ENCODE data around the gene NEU2.
"Not testable (repeated sequence)": the region's sequence is repeated elsewhere in the genome, so short reads cannot be mapped to it uniquely, and the experiment has no call there.

The NEU2 gene

GRCh38 chr2:233064530-233065199, 32.2 kb downstream of the NEU2 start:
- WGBS: 88% methylated on average over 15 of the region's 16 CpGs
- H2BK15ac ChIP-seq (ENCODE audit: low read depth, poor library complexity, severe bottlenecking): no peak overlapping the region
- no peak overlapping the region for H2BK5ac ChIP-seq (ENCODE audit: low read depth, low read length, poor library complexity, severe bottlenecking)
- H3K79me1 ChIP-seq (replicated peaks; ENCODE audit: low read length, poor library complexity, severe bottlenecking): no peaks in the 10 kb centered on the region
- H4K91ac ChIP-seq (ENCODE audit: low read length): no peak overlapping the region
- H3K4me2 ChIP-seq (ENCODE audit: low read length, poor library complexity, severe bottlenecking): no peak overlapping the region
- H3K9me3 ChIP-seq (ENCODE audit: control insufficient read depth, low read length): no peaks in the 10 kb centered on the region
- no peak overlapping the region for H2BK12ac ChIP-seq (ENCODE audit: low read length in 2 of 2)
- H3K18ac ChIP-seq (ENCODE audit: low read depth in 1 of 2, low read length in 2 of 2): no peak overlapping the region
- no peak overlapping the region for H2AFZ ChIP-seq (ENCODE audit: low read depth, low read length)
- H3K36me3 ChIP-seq (ENCODE audit: control insufficient read depth in 1 of 2, insufficient read depth in 2 of 2, low read depth in 1 of 2, low read length in 2 of 2): no peaks in the 10 kb centered on the region
- H2BK120ac ChIP-seq (ENCODE audit: low read depth, low read length): no peak overlapping the region
- no peak overlapping the region for H3K9ac ChIP-seq (ENCODE audit: low read length)
- DNase-seq: no peak
- no peak overlapping the region for H3K4me3 ChIP-seq (ENCODE audit: insufficient read depth in 1 of 2, low read depth in 1 of 2, low read length in 2 of 2)
- no peak overlapping the region for H3K27ac ChIP-seq (ENCODE audit: low read length, poor library complexity, severe bottlenecking)
- peaks cover 4% of the 10 kb centered on the region for H3K4me1 ChIP-seq (ENCODE audit: control insufficient read depth, insufficient read depth, low read depth, low read length)
- peaks cover 6 to 21% of the 10 kb centered on the region in 2 experiments for H3K27me3 ChIP-seq (ENCODE audit: control insufficient read depth in 1 of 2, insufficient read depth in 1 of 2, low read length in 2 of 2)
- H3K4ac ChIP-seq (ENCODE audit: low read depth in 1 of 2, low read length in 2 of 2): no peak overlapping the region
- H3K23ac ChIP-seq (ENCODE audit: low read length in 2 of 2): no peak overlapping the region
- no peak overlapping the region for H4K8ac ChIP-seq (ENCODE audit: low read length)
- H3K14ac ChIP-seq (ENCODE audit: low read length in 2 of 2): no peak overlapping the region
- H2AK5ac ChIP-seq (ENCODE audit: low read length, severe bottlenecking): no peak overlapping the region

GRCh38 chr2:233065200-233065589, 32.7 kb downstream of the NEU2 start:
- not testable (repeated sequence) for H3K9ac ChIP-seq (ENCODE audit: low read length); H4K91ac ChIP-seq (ENCODE audit: low read length); H3K79me1 ChIP-seq (replicated peaks; ENCODE audit: low read length, poor library complexity, severe bottlenecking); H2BK12ac ChIP-seq (ENCODE audit: low read length in 2 of 2); H2BK15ac ChIP-seq (ENCODE audit: low read depth, poor library complexity, severe bottlenecking); H3K23ac ChIP-seq (ENCODE audit: low read length in 2 of 2); H2BK5ac ChIP-seq (ENCODE audit: low read depth, low read length, poor library complexity, severe bottlenecking); H2AFZ ChIP-seq (ENCODE audit: low read depth, low read length); H3K4ac ChIP-seq (ENCODE audit: low read depth in 1 of 2, low read length in 2 of 2); H3K27ac ChIP-seq (ENCODE audit: low read length, poor library complexity, severe bottlenecking); H3K36me3 ChIP-seq (ENCODE audit: control insufficient read depth in 1 of 2, insufficient read depth in 2 of 2, low read depth in 1 of 2, low read length in 2 of 2); H3K9me3 ChIP-seq (ENCODE audit: control insufficient read depth, low read length); H3K14ac ChIP-seq (ENCODE audit: low read length in 2 of 2); H2BK120ac ChIP-seq (ENCODE audit: low read depth, low read length); H3K4me1 ChIP-seq (ENCODE audit: control insufficient read depth, insufficient read depth, low read depth, low read length); H2AK5ac ChIP-seq (ENCODE audit: low read length, severe bottlenecking); DNase-seq; H3K18ac ChIP-seq (ENCODE audit: low read depth in 1 of 2, low read length in 2 of 2); H4K8ac ChIP-seq (ENCODE audit: low read length); H3K4me2 ChIP-seq (ENCODE audit: low read length, poor library complexity, severe bottlenecking); H3K4me3 ChIP-seq (ENCODE audit: insufficient read depth in 1 of 2, low read depth in 1 of 2, low read length in 2 of 2)
- H3K27me3 ChIP-seq (ENCODE audit: control insufficient read depth in 1 of 2, insufficient read depth in 1 of 2, low read length in 2 of 2): peaks cover 6 to 24% of the 10 kb centered on the region in 2 experiments
- 92% methylated on average over 4 of the region's 4 CpGs for WGBS

- no peak for DNase-seq
- Histone ChIP-seq H3K4ac (ENCODE audit: low read depth in 1 of 2, low read length in 2 of 2) (no peak overlapping the region), H2BK15ac (ENCODE audit: low read depth, poor library complexity, severe bottlenecking) (no peak overlapping the region), H3K9me3 (ENCODE audit: control insufficient read depth, low read length) (no peaks in the 10 kb centered on the region), H2BK120ac (ENCODE audit: low read depth, low read length) (no peak overlapping the region), H4K91ac (ENCODE audit: low read length) (no peak overlapping the region), H3K4me1 (ENCODE audit: control insufficient read depth, insufficient read depth, low read depth, low read length) (peaks cover 4% of the 10 kb centered on the region), H3K4me3 (ENCODE audit: insufficient read depth in 1 of 2, low read depth in 1 of 2, low read length in 2 of 2) (no peak overlapping the region), H2AK5ac (ENCODE audit: low read length, severe bottlenecking) (no peak overlapping the region), H2BK12ac (ENCODE audit: low read length in 2 of 2) (no peak overlapping the region), H3K27ac (ENCODE audit: low read length, poor library complexity, severe bottlenecking) (no peak overlapping the region), H3K14ac (ENCODE audit: low read length in 2 of 2) (no peak overlapping the region), H4K8ac (ENCODE audit: low read length) (no peak overlapping the region), H3K79me1 (replicated peaks; ENCODE audit: low read length, poor library complexity, severe bottlenecking) (no peaks in the 10 kb centered on the region), H3K36me3 (ENCODE audit: control insufficient read depth in 1 of 2, insufficient read depth in 2 of 2, low read depth in 1 of 2, low read length in 2 of 2) (no peaks in the 10 kb centered on the region), H3K18ac (ENCODE audit: low read depth in 1 of 2, low read length in 2 of 2) (no peak overlapping the region), H3K27me3 (ENCODE audit: control insufficient read depth in 1 of 2, insufficient read depth in 1 of 2, low read length in 2 of 2) (peaks cover 6 to 24% of the 10 kb centered on the region in 2 experiments), H2BK5ac (ENCODE audit: low read depth, low read length, poor library complexity, severe bottlenecking) (no peak overlapping the region), H2AFZ (ENCODE audit: low read depth, low read length) (no peak overlapping the region), H3K4me2 (ENCODE audit: low read length, poor library complexity, severe bottlenecking) (no peak overlapping the region), H3K23ac (ENCODE audit: low read length in 2 of 2) (no peak overlapping the region), H3K9ac (ENCODE audit: low read length) (no peak overlapping the region)
- WGBS: 96% methylated on average over 9 of the region's 9 CpGs
Measured at GRCh38 chr2:233065954-233066470, 33.5 kb downstream of the NEU2 start.

GRCh38 chr2:233068762-233069418, 36.4 kb downstream of the NEU2 start:
- no peaks in the 10 kb centered on the region for H3K4me1 ChIP-seq (ENCODE audit: control insufficient read depth, insufficient read depth, low read depth, low read length)
- no peak overlapping the region for H2BK5ac ChIP-seq (ENCODE audit: low read depth, low read length, poor library complexity, severe bottlenecking)
- no peak overlapping the region for H3K4me3 ChIP-seq (ENCODE audit: insufficient read depth in 1 of 2, low read depth in 1 of 2, low read length in 2 of 2)
- H3K79me1 ChIP-seq (replicated peaks; ENCODE audit: low read length, poor library complexity, severe bottlenecking): no peaks in the 10 kb centered on the region
- no peak overlapping the region for H3K4ac ChIP-seq (ENCODE audit: low read depth in 1 of 2, low read length in 2 of 2)
- DNase-seq: no peak
- peaks cover 8% of the 10 kb centered on the region for H3K9me3 ChIP-seq (ENCODE audit: control insufficient read depth, low read length)
- no peak overlapping the region for H2BK120ac ChIP-seq (ENCODE audit: low read depth, low read length)
- no peak overlapping the region for H2AFZ ChIP-seq (ENCODE audit: low read depth, low read length)
- WGBS: 70% methylated on average over 9 of the region's 9 CpGs
- H2BK15ac ChIP-seq (ENCODE audit: low read depth, poor library complexity, severe bottlenecking): no peak overlapping the region
- no peak overlapping the region for H3K23ac ChIP-seq (ENCODE audit: low read length in 2 of 2)
- no peak overlapping the region for H3K27ac ChIP-seq (ENCODE audit: low read length, poor library complexity, severe bottlenecking)
- H3K9ac ChIP-seq (ENCODE audit: low read length): no peak overlapping the region
- no peak overlapping the region for H2BK12ac ChIP-seq (ENCODE audit: low read length in 2 of 2)
- H3K36me3 ChIP-seq (ENCODE audit: control insufficient read depth in 1 of 2, insufficient read depth in 2 of 2, low read depth in 1 of 2, low read length in 2 of 2): no peaks in the 10 kb centered on the region
- H3K18ac ChIP-seq (ENCODE audit: low read depth in 1 of 2, low read length in 2 of 2): no peak overlapping the region
- H3K27me3 ChIP-seq (ENCODE audit: control insufficient read depth in 1 of 2, insufficient read depth in 1 of 2, low read length in 2 of 2): peaks cover 6 to 28% of the 10 kb centered on the region in 2 experiments
- H4K91ac ChIP-seq (ENCODE audit: low read length): no peak overlapping the region
- H3K4me2 ChIP-seq (ENCODE audit: low read length, poor library complexity, severe bottlenecking): no peak overlapping the region
- H4K8ac ChIP-seq (ENCODE audit: low read length): no peak overlapping the region
- H2AK5ac ChIP-seq (ENCODE audit: low read length, severe bottlenecking): no peak overlapping the region
- peak overlapping the region in 1 of 2 experiments; percentile 37 for H3K14ac ChIP-seq (ENCODE audit: low read length in 2 of 2)

Measured in mesenchymal stem cell (in vitro differentiated cells and primary cell).